LHCN-M2 (cell line): ENCODE results near the gene CLIC3. TPM values are rescaled to one million over a fixed set of nuclear protein-coding genes. Genes with fewer than 3 reads are reported as not detected.
"Not testable (repeated sequence)": the region's sequence is repeated elsewhere in the genome, so short reads cannot be mapped to it uniquely, and the experiment has no call there.

Source experiments
- DNase-seq: peaks from one replicate; pipeline ENCODE4 v3.0.0-alpha.2; 2012; ENCODE audit warnings: low read depth
- total RNA-seq: library from RNA; depleted of rRNA; stranded (reverse); fragments of >200 nt; gene quantifications from 2 replicates; pipeline ENCODE4 v1.2.3, GENCODE V29; 2014

CLIC3 gene
- total RNA-seq, 1 experiment from 2014 or later = 0.52 TPM

DNA sequence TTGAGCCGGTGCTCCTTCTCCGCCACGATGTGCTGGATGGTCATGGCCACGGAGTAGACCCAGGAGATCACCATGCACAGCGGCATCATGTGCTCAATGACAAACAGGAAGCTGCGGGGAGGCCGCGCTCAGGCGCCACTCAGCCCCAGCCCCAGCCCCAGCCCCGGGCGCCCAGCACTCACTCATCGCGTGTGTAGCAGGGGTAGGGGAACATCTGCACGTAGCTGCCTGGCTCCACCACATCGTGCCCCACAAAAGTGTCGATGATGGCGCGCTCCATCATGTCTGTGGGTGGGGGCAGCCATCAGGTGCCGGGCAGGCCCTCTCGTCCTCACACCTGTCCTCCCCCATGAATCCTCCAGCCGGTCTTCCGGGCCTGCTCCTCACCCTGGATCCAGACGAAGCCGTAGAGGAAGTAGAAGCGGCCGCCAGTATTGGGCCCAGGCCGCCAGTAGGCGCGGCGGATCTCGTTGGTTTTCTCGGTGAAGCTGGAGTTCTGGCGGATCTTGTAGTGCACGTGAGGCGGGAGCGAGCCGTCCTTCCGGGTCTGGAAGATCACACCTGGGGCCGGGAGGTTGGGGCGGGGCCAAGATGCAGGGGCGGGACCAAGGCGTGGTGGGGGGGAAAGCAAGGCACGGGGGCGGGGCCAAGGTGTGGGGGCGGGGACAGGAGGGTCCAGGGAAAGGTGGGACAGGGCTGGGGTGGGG lies 21.6 kb upstream of the CLIC3 start:
- no peak for DNase-seq

DNA sequence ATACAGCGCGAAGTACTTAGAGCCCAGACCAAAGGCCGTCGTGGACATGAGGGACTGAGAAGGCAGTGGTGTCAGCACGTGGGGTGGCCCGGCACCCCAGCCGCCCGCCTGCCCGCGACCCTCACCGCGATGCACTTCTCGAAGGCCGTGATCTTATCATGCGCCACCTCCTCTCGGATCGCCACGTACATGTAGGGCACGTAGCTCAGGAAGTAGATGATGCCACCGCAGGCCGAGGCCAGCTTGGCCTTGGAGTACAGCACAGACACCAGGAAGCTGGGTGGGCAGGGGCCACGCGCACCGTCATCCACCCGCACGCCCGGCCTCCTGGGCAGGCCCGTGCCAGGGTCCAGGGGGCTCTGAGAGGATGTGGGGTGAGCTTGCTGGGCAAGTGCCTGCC lies 20.7 kb upstream of the CLIC3 start:
- no peak for DNase-seq

DNA sequence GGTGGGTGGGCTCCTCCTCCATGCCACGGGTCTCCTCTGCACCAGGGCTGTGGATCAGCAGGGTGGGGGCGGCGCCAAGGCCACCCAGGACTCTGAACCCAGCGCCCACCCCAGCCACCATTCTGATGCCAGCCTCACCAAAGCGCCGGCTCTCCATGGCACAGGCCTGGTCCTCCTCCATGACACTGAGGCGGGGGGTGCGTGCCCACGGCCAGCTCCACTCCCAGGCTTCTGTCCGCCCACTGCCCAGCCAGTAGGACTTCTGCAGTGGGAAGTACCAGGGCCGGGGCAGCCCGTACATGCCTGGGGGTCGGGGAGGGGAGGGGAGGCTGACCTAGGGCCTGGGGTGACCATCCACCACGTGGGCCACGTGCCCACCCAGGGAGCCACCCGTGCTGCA lies 20.1 kb upstream of the CLIC3 start:
- no peak for DNase-seq

DNA sequence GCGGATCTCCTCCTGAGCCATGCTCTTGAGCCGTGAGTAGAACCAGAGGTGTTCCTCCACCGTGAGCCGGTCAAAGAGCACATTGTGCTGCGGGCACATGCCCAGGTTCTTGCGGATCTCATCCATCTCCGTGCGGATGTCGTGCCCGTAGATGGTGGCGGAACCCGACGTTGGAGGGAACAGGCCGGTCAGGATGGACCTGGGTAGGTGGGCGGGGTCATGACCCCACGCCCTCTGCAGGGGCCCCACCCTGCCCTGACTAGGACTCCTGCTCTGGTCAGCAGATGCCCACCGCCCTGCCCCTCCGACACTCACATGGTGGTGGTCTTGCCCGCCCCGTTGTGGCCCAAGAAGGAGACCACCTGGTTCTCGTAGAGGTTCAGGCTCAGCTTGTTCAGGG lies 19.6 kb upstream of the CLIC3 start:
- no peak for DNase-seq

DNA sequence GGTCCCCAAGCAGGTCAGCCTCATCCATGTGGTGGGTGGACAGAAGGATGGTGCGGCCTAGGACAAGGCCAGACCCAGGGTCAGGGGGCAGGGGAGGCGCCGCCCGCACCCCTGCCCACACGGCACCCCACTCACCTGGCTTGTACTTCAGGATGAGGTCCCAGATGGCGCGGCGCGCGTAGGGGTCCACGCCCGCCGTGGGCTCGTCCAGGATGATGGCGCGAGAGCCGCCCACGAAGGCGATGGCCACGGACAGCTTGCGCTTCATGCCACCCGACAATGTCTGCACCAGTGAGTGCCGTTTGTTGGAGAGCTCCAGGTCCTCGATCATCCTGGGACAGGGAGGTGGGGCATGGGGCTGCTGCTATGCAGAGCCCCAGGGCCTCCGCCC lies 19.2 kb upstream of the CLIC3 start:
- DNase-seq = no peak

DNA sequence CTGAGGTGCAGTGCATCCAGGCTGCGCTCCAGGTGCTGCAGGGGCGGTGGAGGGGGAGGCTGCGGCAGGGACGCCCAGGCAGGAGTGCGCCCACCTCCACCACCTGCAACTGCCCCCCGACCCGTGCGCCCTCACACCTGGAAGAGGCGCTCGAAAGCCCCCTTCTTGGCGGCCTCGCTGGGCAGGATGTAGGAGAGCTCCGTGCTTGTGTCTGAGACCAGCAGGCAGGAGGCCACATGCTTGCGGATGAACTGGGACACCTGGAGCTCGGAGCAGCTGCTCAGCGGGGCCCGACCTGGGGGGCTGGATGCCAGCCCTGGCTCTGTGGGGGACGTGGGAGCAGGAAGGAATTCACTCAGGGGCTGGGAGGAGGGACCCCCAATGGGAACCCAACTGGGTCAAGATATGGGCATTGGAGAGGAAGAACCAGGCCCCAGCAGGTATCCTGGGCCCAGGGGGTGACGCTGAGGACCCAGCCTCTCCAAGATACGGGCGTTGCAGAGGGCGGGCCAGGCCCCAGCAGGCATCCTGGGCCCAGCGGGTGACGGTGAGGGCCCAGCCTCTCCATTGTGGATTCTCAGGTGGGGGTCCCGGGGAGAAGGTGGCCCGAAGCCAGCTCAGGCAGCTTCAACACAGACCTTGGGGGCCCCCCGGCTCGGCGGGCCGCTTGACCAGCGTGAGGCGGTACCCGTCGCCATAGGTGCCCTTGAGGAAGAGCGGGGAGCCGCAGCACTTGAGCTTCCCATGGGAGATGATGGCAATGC lies 18.6 kb upstream of the CLIC3 start:
- DNase-seq = no peak

DNA sequence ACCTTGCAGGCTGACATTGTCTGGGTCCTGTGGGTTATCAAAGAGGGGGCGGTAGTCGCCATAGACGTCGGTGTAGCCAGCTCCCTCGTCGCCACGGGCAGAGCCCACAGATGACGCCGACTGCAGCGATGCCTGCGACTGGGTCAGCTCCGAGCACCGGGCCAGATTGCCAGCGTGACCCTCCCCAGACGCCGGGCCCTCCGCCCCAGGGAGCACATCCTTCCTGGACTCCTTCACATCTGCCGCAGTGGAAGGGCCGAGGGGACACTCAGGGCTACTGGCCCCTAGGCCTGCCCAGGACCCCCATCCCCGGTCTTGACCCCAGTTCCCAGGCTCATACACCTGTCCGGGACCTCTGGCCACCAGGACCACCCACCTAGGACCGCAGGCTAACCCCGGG lies 17.8 kb upstream of the CLIC3 start:
- DNase-seq = no peak

DNA sequence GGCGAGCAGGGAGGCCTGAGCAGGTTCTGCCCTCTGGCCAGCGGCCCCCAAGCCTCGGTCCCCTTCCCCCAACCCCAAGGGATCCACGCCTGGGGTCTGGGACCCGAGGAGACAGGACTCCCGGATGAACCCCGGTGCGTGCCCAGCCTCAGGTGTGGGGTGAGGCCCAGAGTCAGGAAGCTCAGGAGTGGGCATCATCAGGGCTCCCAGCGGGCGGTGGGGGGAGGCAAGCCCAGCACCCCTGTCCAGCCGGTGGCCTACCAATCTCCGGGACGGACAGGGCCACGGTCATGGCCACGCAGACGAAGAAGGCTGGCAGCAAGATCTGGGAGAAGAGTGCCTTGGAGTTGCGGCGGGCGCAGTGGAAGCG lies 17.2 kb upstream of the CLIC3 start:
- no peak for DNase-seq

DNA sequence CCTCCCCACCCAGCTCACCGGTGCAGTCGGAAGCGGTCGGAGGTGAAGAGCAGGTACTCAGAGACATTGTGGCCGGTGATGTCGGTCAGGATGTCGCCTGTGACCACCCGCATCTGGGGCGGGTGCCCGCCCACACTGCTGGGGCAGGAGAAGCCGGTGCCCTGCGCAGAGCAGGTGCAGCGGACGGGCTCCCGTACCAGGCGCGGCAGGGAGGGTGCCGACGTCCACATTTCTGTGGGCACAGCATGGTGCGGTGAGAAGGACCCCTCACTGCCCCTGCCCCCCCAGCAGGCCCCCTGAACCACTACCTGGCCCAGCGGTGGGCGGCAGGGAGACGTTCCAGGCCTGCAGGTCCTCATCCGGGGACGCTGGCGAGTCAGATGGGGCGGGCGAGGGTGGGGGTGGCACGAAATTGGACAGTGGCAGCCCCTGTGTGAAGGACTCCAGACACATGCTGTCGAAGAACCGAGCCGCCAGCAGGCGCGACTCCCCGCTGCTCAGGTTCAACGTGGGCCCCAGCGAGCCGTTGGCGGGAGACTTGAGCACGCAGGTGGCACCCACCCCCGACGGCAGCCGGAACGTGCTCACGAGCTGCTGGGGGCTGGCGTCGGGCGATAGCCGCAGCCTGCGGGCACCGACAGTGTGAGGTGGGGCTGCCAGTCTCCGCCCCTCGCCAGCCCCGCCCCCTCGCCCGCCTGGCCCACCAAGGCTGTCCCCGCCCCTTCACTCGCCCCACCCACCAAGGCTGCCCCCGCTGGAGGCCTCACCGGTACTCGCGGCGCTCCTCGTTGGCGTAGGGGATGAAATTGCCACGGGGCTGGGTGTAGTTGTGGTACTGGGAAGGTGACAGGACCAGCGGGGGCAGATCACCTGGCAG lies 16.6 kb upstream of the CLIC3 start:
- no peak for DNase-seq

DNA sequence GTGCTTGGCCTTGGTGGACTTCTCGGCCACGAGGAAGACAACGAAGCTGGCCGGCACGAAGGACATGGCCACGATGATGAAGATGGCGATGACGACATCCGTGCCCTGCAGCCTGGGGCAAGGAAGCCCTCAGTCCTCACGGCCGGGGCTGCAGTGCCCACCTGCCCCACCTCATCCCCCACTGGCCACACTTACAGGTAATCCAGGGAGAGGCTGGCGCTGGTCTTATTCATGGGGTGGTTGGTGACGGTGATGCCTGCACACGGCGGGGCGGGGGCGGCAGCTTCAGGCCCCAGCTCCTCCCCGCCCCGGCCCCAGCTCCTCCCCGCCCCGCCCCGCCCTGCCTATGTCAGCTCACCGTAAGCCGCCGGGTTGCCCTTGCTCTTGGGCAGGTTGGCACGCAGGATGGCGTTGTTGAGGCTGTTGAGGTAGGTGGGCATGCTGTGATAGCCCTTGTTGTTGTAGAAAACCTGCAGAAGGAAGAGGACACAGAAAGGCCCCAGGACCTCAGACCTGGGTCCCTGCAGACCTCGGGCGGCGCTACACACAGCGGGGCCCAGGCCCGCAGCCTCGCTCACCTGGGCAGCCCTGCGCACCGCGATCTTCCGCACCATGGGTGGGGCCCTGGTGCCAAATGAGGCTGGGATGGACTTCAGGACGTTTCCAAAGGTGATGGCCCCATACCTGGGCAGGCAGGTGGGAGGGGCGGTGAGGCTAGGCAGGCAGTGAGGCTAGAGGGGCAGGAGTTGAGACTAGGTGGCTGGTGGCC lies 15.7 kb upstream of the CLIC3 start:
- DNase-seq = no peak

DNA sequence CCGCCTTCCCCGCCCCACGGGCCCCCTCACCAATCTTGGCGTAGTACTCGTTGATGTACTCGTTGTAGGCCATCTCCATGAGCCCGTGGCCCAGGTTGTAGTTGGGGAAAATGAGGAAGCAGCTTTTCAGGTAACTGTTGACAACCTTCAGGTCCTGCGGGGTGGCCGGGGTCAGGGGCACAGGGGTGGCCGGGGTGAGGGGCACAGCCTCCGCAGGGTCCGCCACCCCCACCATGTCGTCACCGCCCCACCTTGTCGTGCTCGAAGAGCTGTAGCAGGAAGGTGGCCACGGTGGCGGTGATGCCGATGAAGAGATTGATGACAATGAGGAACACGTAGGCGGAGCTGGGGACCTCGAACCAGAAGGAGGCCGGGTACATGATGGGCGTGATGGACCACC lies 14.8 kb upstream of the CLIC3 start:
- DNase-seq = no peak

DNA sequence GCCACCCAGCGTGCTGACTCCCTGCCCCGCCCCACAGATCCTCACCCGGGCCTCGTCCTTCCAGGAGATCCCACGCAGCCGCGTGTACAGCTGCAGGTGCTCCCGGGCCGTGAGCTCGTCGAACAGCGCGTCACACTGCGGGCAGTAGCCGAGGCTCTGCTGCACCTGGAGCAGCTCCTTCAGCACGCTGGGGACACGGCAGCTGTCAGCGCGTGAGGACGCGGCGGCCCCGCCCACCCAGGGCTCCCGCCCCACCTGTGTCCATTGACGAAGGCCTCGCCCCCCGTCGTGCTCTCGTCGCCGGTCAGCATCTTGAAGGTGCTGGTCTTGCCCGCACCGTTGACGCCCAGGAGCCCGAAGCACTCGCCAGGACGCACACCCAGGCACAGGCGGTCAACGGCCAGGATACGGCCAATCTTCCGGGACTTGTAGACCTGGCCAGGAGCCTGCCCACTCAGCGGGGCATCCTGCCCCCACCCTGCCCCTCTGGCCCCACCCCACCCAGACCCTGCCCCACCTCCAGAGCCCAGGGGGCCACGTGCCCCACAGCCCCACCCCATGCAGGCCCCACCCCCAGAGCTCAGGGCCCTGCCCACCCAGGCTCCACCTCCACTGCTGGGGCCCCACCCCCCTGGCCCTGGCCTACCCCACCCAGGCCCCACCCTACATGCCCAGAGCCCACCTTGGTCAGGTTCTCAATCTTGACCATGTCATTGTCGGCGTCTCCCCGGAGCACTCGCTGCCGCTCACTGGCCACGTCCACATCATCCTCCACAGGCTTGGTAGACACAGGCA lies 13.8 kb upstream of the CLIC3 start:
- DNase-seq = no peak

DNA sequence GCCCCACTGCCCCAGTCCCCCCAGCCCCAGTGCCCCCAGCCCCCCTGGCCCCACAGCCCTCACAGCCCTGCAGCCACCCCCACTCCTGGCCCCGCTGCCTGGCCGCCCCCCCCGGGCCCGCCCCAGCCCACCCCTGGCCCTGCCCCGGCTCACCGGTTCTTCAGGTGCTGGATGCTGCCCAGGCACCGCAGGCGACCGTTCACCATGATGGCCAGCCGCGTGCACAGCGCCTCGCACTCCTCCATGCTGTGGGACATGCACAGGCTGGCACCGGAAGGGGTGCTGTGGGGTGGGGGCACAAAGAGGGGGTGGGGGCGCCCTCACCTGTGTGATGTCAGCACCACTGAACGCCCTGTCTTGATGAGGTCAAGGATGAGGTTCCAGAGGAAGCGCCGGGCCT lies 12.8 kb upstream of the CLIC3 start:
- no peak for DNase-seq

DNA sequence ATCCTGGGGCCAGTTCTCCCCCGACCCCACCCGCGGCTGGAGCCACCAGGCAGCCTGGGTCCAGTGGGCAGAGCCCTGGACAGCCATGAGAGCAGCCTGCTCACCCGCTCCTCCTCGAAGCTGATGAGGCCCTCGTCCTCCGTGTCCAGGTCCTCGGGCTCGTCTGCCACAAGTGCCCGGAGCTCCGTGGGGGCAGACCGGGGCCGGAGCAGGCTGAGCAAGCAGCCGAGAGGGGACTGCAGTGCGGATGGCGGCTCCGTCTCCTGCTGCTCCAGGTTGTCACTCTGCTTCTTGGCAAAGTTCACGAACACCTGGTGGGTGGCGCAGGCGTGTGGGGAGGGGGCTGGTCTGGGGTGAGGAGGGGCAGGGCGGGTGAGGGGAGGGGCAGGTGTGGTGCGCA lies 11.9 kb upstream of the CLIC3 start:
- no peak for DNase-seq

DNA sequence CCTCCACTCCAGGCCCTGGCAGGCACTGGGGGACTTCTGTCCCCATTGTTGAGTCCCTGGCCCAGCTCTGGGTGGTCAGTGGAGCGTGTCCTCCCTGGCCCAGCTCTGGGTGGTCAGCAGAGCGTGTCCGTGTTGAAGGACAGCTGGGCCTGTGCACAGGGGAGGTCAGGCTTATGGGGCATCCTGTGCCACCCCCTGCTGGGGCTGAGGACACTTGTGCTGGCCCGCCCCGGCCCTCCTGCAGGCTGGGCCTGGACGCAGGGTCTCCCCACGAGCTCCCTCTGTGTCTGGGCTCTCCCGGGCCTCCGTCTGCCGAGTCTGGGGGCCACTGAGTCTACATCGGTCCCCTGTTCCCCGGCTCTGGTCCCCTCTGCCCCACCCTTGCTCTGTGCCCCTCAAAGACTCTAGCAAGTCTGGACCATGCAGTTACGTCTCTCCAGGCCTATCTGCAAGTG lies 11.5 kb upstream of the CLIC3 start:
- DNase-seq = no peak

DNA sequence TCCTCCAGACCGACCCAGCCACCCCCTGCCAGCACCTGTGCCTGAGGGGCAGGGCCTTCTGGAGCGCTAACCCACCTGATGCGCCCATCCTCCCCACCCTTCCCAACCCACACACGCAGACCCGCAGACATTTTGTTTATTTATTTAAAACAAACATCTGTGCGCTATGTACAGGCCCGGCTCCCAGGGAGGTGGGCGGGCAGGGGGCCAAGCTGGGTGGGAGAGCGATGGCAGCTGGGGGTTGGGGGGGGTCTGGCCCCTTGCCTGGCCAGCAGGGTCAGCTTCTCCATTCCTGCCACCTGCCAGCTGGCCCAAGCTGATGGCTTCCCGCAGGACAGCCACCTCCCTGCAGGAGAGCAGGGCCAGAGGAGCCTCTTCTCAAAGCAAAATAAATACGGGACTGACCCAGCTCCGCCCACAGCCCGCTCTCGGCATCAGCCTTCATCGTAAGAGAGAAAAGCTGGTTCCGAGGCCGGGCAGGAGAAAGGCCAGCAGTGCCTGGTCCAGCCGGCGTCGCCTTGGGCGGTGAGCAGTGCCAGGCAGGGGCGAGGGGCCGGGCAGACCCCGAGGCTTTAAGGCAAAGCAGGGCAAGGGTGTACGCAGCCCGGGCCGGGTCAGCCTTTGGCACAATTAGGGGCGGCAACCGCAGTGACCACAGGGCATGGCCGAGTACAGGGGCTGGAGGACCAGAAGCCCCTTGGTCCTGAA lies 10.9 kb upstream of the CLIC3 start:
- no peak for DNase-seq

DNA sequence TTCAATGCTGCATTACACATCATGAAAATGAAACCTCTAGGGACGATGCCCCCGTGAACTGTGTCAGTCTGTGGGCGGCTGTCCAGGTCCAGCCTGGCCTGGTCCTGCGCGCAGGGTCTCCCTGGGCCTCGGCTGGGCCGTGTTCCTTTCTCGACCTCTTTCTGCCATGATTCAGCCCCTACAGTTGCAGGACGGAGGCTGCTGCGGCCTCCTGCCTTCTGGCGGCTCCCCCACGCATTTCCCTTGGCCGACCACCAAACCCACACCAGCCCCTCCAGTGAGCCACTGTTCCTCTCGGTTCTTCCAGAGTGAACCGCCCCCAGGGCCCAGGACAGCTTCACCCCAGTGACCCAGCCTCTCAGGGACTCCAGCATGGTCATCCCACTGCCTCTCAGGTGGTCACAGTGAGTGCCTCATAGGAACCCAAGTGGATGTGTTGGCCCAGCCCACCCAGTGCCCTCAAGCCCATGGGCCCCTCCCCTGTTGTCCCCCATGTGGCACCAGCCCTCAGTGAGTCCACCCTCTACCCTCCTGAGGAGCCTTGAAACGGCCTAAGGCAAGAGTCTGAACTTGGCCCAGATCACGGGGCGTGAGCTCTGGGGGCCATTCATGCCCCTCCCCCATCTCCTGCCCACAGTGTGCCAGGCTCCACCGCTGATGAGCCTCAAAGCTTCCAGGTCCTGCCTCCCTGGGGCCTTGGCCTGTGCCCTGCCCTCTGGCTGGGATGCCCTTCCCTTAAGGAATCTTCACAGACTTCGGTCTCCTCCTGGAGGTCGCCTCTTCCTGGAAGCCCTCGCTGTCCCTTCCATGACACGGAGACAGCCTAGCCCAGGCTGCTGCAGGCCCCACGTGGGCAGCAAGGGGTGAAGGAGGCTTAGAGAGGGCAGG lies 10.0 kb upstream of the CLIC3 start:
- DNase-seq = no peak

DNA sequence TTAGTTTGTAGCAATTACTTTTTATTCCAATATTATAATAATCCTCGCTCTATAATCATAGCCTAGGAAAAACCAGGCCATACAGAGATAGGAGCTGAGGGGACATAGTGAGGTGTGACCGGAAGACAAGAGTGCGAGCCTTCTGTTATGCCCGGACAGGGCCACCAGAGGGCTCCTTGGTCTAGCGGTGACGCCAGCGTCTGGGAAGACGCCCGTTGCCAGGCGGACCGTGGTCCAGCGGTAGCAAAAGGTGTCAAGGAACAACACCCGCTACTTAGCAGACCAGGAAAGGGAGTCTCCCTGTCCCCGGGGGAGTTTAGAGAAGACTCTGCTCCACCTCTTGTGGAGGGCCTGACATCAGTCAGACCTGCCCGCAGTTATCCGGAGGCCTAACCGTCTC lies 7.9 kb upstream of the CLIC3 start:
- DNase-seq = not testable (repeated sequence)

DNA sequence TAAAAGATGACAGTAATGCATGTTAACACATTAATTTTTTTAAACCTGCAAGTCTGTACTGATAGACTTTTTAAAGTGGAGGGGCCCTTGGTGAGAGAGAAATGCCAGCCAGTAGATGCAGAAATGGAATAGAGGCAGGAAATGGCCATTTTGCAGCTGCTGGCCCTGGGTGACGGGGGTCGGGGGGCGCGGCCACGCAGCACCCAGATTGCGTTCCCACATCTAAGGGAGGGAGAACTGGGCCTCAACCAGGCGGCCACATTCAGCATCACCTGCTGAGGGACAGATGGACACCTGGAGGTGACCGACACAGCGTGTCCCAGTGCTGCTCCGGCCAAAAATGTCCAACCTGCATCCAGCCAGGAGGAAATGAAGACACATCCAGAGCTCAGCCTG lies 6.3 kb upstream of the CLIC3 start:
- no peak for DNase-seq
